H1 (cell line): ENCODE measurements around the gene PTPN2. TPM values are rescaled to one million over a fixed set of nuclear protein-coding genes. Genes with fewer than 3 reads are reported as not detected.

Experiments
- CTCF ChIA-PET: fragments of 300-600 bp; sonication (Branson Sonifier 250); formaldehyde crosslinking; loops from one replicate; lab custom pipeline; 2021; ENCODE audit not compliant: partially characterized antibody; lab: Charles Lee
- POLR2A ChIA-PET: fragments of 300-600 bp; sonication (Branson Sonifier 250); formaldehyde crosslinking; loops from one replicate; lab custom pipeline; 2021; ENCODE audit warnings: inconsistent platforms; ENCODE audit not compliant: partially characterized antibody; lab: Charles Lee
- DNase-seq, 2 experiments: peaks; one replicate each; pipeline versions ENCODE4 v3.0.0 to v3.0.0-alpha.2; 2010 to 2022; ENCODE audit warnings: low spot score in 2 of 2, low read depth in 1 of 2, mixed read lengths in 1 of 2
- FAIRE-seq: peaks from 2 replicates; lab custom pipeline; 2011; peaks lifted over from hg19 to GRCh38; lab: Jason Lieb, UNC
- H2AFZ ChIP-seq: 2 replicates; pipeline ENCODE4 v1.8.1; 2012; ENCODE audit warnings: low read length, inconsistent platforms
- H2AK5ac ChIP-seq: 2 replicates; pipeline ENCODE4 v1.6.1; 2013; ENCODE audit warnings: low read depth, low read length
- H2BK120ac ChIP-seq: replicated peaks from 2 replicates; pipeline ENCODE3; 2013; ENCODE audit warnings: low read depth, low read length, inconsistent platforms
- H2BK12ac ChIP-seq: 2 replicates; pipeline ENCODE4 v1.6.1; 2013; ENCODE audit warnings: low read depth, low read length
- H2BK15ac ChIP-seq: 2 replicates; pipeline ENCODE4 v1.6.1; 2013; ENCODE audit warnings: low read length
- H2BK20ac ChIP-seq: 2 replicates; pipeline ENCODE4 v1.6.1; 2013; ENCODE audit warnings: low read length
- H2BK5ac ChIP-seq: 2 replicates; pipeline ENCODE4 v1.6.1; 2013; ENCODE audit warnings: low read depth, low read length
- H3K14ac ChIP-seq: 2 replicates; pipeline ENCODE4 v1.6.1; 2013; ENCODE audit warnings: inconsistent platforms; ENCODE audit not compliant: insufficient read length
- H3K18ac ChIP-seq: 2 replicates; pipeline ENCODE4 v1.6.1; 2013; ENCODE audit warnings: low read length; ENCODE audit errors: extremely low read depth
- H3K23ac ChIP-seq: 2 replicates; pipeline ENCODE4 v1.6.1; 2013; ENCODE audit warnings: inconsistent platforms; ENCODE audit not compliant: insufficient read length
- H3K23me2 ChIP-seq: 2 replicates; pipeline ENCODE4 v1.6.1; 2013; ENCODE audit warnings: low read depth, low read length
- H3K27ac ChIP-seq: 2 replicates; pipeline ENCODE4 v1.6.1; 2011; ENCODE audit warnings: low read depth, low read length, inconsistent platforms
- H3K27me3 ChIP-seq, 4 experiments: replicated peaks in 1 of 4; 1 replicate in 1 of 4; 2 replicates in 3 of 4; pipeline versions ENCODE4 v1.6.1 to v1.8.1; 2011 to 2013; ENCODE audit warnings: low read length in 3 of 4, mild to moderate bottlenecking in 3 of 4, inconsistent platforms in 2 of 4, mixed read lengths in 2 of 4, moderate library complexity in 1 of 4; ENCODE audit not compliant: control insufficient read depth in 3 of 4, insufficient read depth in 3 of 4; ENCODE audit errors: extremely low read depth in 1 of 4
- H3K36me3 ChIP-seq, 4 experiments: 2 replicates each; pipeline versions ENCODE4 v1.6.1 to v1.8.1; 2011 to 2013; ENCODE audit warnings: mild to moderate bottlenecking in 4 of 4, low read length in 3 of 4, moderate library complexity in 2 of 4, control low read depth in 1 of 4, inconsistent platforms in 1 of 4; ENCODE audit not compliant: insufficient read depth in 4 of 4, control insufficient read depth in 2 of 4
- H3K4ac ChIP-seq: replicated peaks from 2 replicates; pipeline ENCODE3; 2013; ENCODE audit warnings: low read length, low read depth, mixed read lengths, inconsistent platforms; ENCODE audit not compliant: insufficient read length
- H3K4me1 ChIP-seq, 4 experiments: replicated peaks in 1 of 4; 1 replicate in 1 of 4; 2 replicates in 3 of 4; pipeline versions ENCODE4 v1.6.1 to v1.8.1; 2011 to 2013; ENCODE audit warnings: low read length in 3 of 4, inconsistent platforms in 2 of 4, mixed read lengths in 1 of 4; ENCODE audit not compliant: insufficient read depth in 4 of 4, control insufficient read depth in 3 of 4
- H3K4me2 ChIP-seq, 2 experiments: 2 replicates each; pipeline versions ENCODE4 v1.6.1 to v1.8.1; 2011 to 2013; ENCODE audit warnings: low read depth in 2 of 2, low read length in 2 of 2, control low read depth in 1 of 2, inconsistent platforms in 1 of 2, mild to moderate bottlenecking in 1 of 2; ENCODE audit not compliant: insufficient read depth in 1 of 2
- H3K4me3 ChIP-seq, 4 experiments: fragments of 200-600, 300-600 bp in 1 of 4; sonication (generic), shearing (Covaris generic), sonication (Bioruptor Twin) in 1 of 4; 2 replicates each; pipeline versions ENCODE4 v1.5.1 to v1.8.1; 2011 to 2016; ENCODE audit warnings: low read length in 4 of 4, low read depth in 3 of 4, control low read depth in 2 of 4, inconsistent platforms in 2 of 4, mild to moderate bottlenecking in 2 of 4, mixed read lengths in 1 of 4, moderate library complexity in 1 of 4; ENCODE audit not compliant: insufficient read depth in 2 of 4; ENCODE audit errors: extremely low read depth in 1 of 4
- H3K56ac ChIP-seq: replicated peaks from 2 replicates; pipeline ENCODE3; 2013; ENCODE audit warnings: low read depth, mild to moderate bottlenecking, mixed read lengths, low read length, inconsistent platforms; ENCODE audit not compliant: insufficient read length
- H3K79me1 ChIP-seq: 2 replicates; pipeline ENCODE4 v1.6.1; 2013; ENCODE audit warnings: low read depth, low read length, control low read depth
- H3K79me2 ChIP-seq, 2 experiments: 2 replicates each; pipeline versions ENCODE4 v1.6.1 to v1.8.1; 2012 to 2013; ENCODE audit warnings: low read length in 2 of 2, mild to moderate bottlenecking in 2 of 2, inconsistent platforms in 1 of 2; ENCODE audit not compliant: insufficient read depth in 2 of 2, control insufficient read depth in 1 of 2
- H3K9ac ChIP-seq, 4 experiments: replicated peaks in 1 of 4; 1 replicate in 1 of 4; 2 replicates in 3 of 4; pipeline versions ENCODE4 v1.6.1 to v1.8.1; 2011 to 2013; ENCODE audit warnings: low read depth in 3 of 4, low read length in 3 of 4, control low read depth in 2 of 4, mild to moderate bottlenecking in 2 of 4, moderate library complexity in 2 of 4, inconsistent platforms in 1 of 4; ENCODE audit errors: extremely low read depth in 1 of 4
- H3K9me3 ChIP-seq, 2 experiments: 2 replicates each; pipeline versions ENCODE4 v1.6.1 to v1.8.1; 2012 to 2013; ENCODE audit warnings: mild to moderate bottlenecking in 2 of 2, moderate library complexity in 2 of 2, control low read depth in 1 of 2, inconsistent platforms in 1 of 2, low read depth in 1 of 2, low read length in 1 of 2, mixed read lengths in 1 of 2; ENCODE audit not compliant: insufficient read depth in 2 of 2
- H4K20me1 ChIP-seq, 2 experiments: replicated peaks in 1 of 2; 2 replicates each; pipeline versions ENCODE3 to v1.8.1; 2011 to 2013; ENCODE audit warnings: inconsistent platforms in 2 of 2, low read length in 2 of 2, mild to moderate bottlenecking in 1 of 2; ENCODE audit not compliant: insufficient read depth in 2 of 2, control insufficient read depth in 1 of 2
- H4K5ac ChIP-seq: 2 replicates; pipeline ENCODE4 v1.6.1; 2013; ENCODE audit warnings: low read length, low read depth, mixed read lengths, inconsistent platforms; ENCODE audit not compliant: insufficient read length
- H4K8ac ChIP-seq: 2 replicates; pipeline ENCODE4 v1.8.0; 2013; ENCODE audit warnings: mild to moderate bottlenecking, moderate library complexity, low read length, inconsistent platforms; ENCODE audit not compliant: insufficient read depth; ENCODE audit errors: extremely low read depth
- H4K91ac ChIP-seq: replicated peaks from 2 replicates; pipeline ENCODE3; 2013; ENCODE audit warnings: low read length, mixed read lengths, inconsistent platforms; ENCODE audit not compliant: insufficient read length
- ATF2 ChIP-seq: IDR thresholded peaks from 2 replicates; pipeline ENCODE4 v1.6.1; 2012; ENCODE audit warnings: low read length, inconsistent platforms
- ATF3 ChIP-seq: IDR thresholded peaks from 2 replicates; pipeline ENCODE4 v1.6.1; 2011; ENCODE audit warnings: low read depth, mild to moderate bottlenecking, low read length; ENCODE audit not compliant: insufficient read depth
- WGBS, 2 experiments: shearing (Covaris generic) in 1 of 2; methylation state at CpG; one replicate each; pipeline versions ENCODE4 v1.1.6 to v1.1.7; 2013 to 2015; ENCODE audit warnings: low lambda C conversion rate in 2 of 2, mixed read lengths in 2 of 2, inconsistent platforms in 1 of 2, low coverage in 1 of 2, missing lambda C conversion rate in 1 of 2; ENCODE audit not compliant: insufficient replicate concordance in 2 of 2, insufficient coverage in 1 of 2, insufficient read length in 1 of 2; ENCODE audit errors: extremely low coverage in 1 of 2, missing lambda C conversion rate in 1 of 2; 5-methylcytosine and 5-hydroxymethylcytosine counted together
- polyA plus RNA-seq, 7 experiments: library from polyadenylated mRNA; depleted of rRNA in 3 of 7; stranded (reverse) in 5 of 7; unstranded in 2 of 7; fragments of >200 nt in 5 of 7; fragments of 200-250 nt in 2 of 7; gene quantifications; 1 replicate in 5 of 7; 2 replicates in 1 of 7; 4 replicates in 1 of 7; pipeline versions ENCODE4 v1.2.1 to v1.2.3, GENCODE V29; 2011 to 2013; ENCODE audit warnings: missing spikeins in 2 of 7, mixed read lengths in 2 of 7
- total RNA-seq: library from RNA; stranded (reverse); fragmentation: NEBNext Ultra II Directional; extraction: Animal tissue kit (Norgen Biotek cat#: 25700); gene quantifications from 2 replicates; pipeline ENCODE4 v1.2.1, GENCODE V29; 2021

The PTPN2 gene
- total and polyA plus RNA-seq, 2 of the 8 experiments (the other 6 are each of a cell fraction or from before 2014, with no cell fraction given) = 16.4 to 54.0 TPM

- Histone ChIP-seq H3K79me1 (no peaks in the 10 kb centered on the region), H4K20me1 (no peaks in the 10 kb centered on the region), H3K27me3 (no peaks in the 10 kb centered on the region; a peak in 1 of 7 replicates), H2BK12ac (no peak overlapping the region), H3K4ac (no peak overlapping the region), H3K9me3 (no peaks in the 10 kb centered on the region), H3K4me2 (no peak overlapping the region), H3K4me1 (no peaks in the 10 kb centered on the region), H3K23me2 (no peaks in the 10 kb centered on the region), H2BK120ac (no peak overlapping the region), H3K27ac (no peak overlapping the region), H3K9ac (no peak overlapping the region), H2AFZ (no peak overlapping the region), H4K8ac (no peak overlapping the region), H3K18ac (no peak overlapping the region), H4K91ac (no peak overlapping the region), H3K4me3 (no peak overlapping the region), H2BK20ac (no peak overlapping the region), H2BK5ac (no peak overlapping the region), H3K14ac (no peak overlapping the region), H4K5ac (no peak overlapping the region), H3K36me3 (no peaks in the 10 kb centered on the region), H3K79me2 (no peaks in the 10 kb centered on the region), H2AK5ac (no peak overlapping the region), H2BK15ac (no peak overlapping the region), H3K56ac (no peak overlapping the region), H3K23ac (no peak overlapping the region)
- CTCF ChIA-PET = interaction anchor here (0.6 to 2.3 kb wide), 7 partner anchors 21 to 150 kb away, joined by 3 to 10 read pairs (median 4); no protein-coding TSS in a partner anchor
- FAIRE-seq = no peak
- no peak for TF ChIP-seq ATF3
- TF ChIP-seq ATF2 = no peak
- 90% methylated on average over 1 of the region's 1 CpG; no CpG with 5 or more reads in 1 of the 2 experiments for WGBS, 2 experiments
- no peak for DNase-seq
- POLR2A ChIA-PET = interaction anchor here (0.7 kb wide), 1 partner anchor 11 kb away, joined by 3 read pairs; no protein-coding TSS in a partner anchor
Observed at GRCh38 chr18:12895014-12895413, 11.0 kb upstream of the PTPN2 start.
